ENCODE results near the gene MYO16.

- TF ChIP-seq, protein P1, sequence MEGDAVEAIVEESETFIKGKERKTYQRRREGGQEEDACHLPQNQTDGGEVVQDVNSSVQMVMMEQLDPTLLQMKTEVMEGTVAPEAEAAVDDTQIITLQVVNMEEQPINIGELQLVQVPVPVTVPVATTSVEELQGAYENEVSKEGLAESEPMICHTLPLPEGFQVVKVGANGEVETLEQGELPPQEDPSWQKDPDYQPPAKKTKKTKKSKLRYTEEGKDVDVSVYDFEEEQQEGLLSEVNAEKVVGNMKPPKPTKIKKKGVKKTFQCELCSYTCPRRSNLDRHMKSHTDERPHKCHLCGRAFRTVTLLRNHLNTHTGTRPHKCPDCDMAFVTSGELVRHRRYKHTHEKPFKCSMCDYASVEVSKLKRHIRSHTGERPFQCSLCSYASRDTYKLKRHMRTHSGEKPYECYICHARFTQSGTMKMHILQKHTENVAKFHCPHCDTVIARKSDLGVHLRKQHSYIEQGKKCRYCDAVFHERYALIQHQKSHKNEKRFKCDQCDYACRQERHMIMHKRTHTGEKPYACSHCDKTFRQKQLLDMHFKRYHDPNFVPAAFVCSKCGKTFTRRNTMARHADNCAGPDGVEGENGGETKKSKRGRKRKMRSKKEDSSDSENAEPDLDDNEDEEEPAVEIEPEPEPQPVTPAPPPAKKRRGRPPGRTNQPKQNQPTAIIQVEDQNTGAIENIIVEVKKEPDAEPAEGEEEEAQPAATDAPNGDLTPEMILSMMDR (IDR thresholded peaks at IDR 0.05; ENCODE audit: insufficient read depth, low read length, poor library complexity, severe bottlenecking): no peak
- no peak for TF ChIP-seq EZH2phosphoT487 (conservative IDR thresholded peaks at IDR 0.05; ENCODE audit: low read length)
These were observed 523.5 kb downstream of the MYO16 start for GRCh38 chr13:109152941-109153340.
